ENCODE data around the gene AKAP13.

GRCh38 chr15:85611361-85611760 lies 231.0 kb downstream of the AKAP13 start:
- TF ChIP-seq CTCF (IDR thresholded peaks at IDR 0.05): no peak
- TF ChIP-seq POLR2A (IDR thresholded peaks at IDR 0.05): no peak
